GM19324 (cell line): ENCODE results near the gene VPS51.

Source experiments
- ATAC-seq: cut with Tn5 transposase; IDR thresholded peaks from one replicate; pipeline ENCODE4 v1.9.1; 2021; ENCODE audit warnings: mild to moderate bottlenecking, moderate library complexity; ENCODE audit not compliant: unreplicated experiment, low FRiP score

The VPS51 gene

GRCh38 chr11:65104628-65105027, 8.6 kb downstream of the VPS51 start:
- ATAC-seq = no peak

DNA sequence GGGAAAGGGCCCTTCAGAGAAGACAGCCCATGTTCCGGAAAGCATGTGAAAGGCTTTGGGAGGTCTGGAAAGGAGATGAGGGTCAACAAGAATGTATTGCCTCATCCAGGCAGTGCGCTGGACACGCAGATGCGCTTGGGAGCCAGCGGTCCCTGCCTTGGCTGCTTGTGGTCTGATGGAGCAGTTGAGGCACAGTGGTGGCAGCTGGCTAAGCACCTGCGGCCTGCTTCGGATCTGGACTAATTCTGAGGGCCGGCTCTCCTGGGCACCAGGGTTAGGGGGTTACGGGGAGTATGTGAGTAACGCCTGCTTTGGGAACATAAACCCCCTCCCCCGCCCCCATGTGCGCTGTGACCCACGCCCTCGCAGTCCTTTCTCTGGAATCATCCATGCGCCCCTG, 11.1 kb downstream of the VPS51 start:
- ATAC-seq = no peak

DNA sequence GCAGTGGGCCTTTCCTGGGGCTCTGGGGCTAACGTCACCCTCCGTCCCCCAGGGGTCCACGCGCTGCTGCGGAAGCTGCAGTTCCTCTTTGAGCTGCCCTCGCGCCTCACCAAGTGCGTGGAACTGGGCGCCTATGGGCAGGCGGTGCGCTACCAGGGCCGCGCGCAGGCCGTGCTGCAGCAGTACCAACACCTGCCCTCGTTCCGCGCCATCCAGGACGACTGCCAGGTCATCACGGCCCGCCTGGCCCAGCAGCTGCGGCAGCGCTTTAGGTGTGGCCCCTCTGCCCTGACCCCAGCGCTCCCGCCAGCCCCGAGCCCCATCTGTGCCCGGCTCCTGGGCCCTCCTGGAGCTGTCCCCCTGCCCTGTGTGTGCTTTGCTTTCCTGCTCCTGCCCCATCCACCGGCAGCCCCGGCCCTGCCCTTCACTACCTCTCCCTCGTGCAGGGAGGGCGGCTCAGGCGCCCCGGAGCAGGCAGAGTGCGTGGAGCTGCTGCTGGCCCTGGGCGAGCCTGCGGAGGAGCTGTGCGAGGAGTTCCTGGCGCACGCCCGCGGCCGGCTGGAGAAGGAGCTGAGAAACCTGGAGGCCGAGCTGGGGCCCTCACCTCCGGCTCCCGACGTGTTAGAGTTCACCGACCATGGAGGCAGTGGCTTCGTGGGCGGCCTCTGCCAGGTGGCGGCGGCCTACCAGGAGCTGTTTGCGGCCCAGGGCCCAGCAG, 11.9 kb downstream of the VPS51 start:
- ATAC-seq = no peak

GRCh38 chr11:65108469-65109123, 12.6 kb downstream of the VPS51 start:
- no peak for ATAC-seq

DNA sequence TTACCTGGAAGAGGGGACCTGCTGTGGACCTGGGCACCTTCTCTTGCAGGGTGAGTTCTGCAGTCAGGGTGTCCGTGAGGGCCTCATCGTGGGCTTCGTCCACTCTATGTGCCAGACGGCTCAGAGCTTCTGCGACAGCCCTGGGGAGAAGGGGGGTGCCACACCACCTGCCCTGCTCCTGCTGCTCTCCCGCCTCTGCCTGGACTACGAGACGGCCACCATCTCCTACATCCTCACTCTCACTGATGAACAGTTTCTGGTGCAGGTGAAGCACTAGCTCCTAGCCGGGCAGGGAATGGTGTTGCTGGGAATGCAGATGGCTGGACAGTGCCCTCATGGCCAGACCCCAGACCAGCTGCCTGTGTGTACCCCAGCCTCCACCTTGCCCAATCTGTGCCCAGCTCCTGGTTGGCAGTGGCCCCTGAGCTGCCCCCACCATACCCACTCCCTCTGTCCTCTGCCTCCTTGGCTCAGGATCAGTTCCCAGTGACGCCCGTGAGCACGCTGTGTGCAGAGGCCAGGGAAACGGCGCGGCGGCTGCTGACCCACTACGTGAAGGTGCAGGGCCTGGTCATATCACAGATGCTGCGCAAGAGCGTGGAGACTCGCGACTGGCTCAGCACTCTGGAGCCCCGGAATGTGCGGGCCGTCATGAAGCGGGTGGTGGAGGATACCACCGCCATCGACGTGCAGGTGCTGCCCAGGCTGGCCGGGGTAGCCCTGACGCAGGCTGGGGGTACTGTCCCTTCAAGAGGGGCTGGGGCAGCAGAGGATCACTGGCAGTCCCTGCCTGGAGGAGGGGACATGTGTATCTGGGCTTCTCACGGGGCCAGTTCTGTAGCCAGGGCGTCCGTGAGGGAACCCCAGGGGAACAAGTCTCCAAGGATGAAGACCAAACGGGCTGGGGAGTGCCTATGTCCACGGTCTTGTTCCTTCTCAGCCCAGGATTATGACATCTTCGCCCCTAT, 13.5 kb downstream of the VPS51 start:
- ATAC-seq = no peak

- ATAC-seq = no peak
Measured at GRCh38 chr11:65110354-65110861, 14.4 kb downstream of the VPS51 start.

DNA sequence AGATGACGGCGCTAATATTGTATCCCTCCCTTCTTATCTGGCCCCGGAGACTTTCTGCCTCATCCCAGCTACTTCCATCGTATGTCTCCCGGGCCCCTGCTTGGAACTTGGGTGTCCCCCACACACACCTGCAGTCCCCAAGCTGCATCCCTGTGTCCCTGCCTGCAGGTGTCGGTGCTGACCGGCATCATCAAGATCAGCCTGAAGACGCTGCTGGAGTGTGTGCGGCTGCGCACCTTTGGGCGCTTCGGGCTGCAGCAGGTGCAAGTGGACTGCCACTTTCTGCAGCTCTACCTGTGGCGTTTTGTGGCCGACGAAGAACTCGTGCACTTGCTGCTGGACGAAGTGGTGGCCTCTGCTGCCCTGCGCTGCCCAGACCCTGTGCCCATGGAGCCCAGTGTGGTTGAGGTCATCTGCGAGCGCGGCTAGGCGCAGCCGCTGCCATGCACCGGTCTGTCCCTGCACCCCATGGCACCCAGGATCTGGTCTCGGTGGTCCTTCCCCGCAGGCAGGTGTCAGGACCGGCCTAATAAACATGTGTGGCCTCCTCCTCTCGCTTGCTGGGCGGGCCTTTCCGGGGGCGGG, 15.2 kb downstream of the VPS51 start:
- ATAC-seq = no peak

DNA sequence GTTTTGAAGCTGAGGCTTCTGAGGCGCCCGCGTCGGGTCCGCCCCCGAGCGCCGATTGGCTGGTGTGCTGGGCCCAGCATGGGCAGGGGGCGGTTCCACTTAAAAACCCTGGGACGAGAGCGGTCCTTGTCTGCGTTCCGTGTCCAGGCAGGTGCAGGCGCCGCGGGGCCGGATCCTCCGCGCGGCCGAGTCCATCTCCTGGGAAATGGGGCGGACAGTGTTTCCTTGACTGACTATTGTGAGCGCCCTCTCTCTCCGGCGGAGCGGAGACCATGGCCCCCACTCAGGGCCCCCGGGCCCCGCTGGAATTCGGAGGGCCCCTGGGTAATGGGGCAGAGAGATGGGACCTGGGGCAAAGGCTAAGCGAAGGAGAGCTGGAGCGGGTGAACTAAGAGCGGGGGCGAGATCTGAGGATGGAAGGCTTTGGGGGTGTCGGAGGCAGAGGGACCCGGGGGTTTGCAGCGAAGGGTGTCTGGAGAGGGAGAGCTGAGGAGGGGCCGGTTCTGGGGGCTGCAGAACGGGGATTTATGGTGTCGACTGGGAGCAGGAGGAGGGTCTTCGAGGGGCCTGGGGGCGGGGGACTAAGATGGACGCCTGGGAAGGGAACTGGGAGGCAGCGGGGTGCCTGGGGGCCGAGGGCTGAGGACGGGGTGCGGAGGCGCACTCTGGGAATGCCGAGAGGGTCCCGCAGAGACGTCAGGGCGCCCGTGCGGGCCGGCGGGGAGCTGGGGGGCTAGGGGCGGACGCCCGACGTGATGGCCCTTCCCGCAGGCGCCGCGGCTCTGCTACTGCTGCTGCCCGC, 15.9 kb downstream of the VPS51 start, which contains the start of gene TM7SF2:
TM7SF2 (plus strand) TSS at position 129 of the 802 bp plus-strand sequence; CDS start at position 273, 144 bp downstream.
- peak; percentile 54 for ATAC-seq

GRCh38 chr11:65112546-65113360, 16.7 kb downstream of the VPS51 start:
- no peak for ATAC-seq

DNA sequence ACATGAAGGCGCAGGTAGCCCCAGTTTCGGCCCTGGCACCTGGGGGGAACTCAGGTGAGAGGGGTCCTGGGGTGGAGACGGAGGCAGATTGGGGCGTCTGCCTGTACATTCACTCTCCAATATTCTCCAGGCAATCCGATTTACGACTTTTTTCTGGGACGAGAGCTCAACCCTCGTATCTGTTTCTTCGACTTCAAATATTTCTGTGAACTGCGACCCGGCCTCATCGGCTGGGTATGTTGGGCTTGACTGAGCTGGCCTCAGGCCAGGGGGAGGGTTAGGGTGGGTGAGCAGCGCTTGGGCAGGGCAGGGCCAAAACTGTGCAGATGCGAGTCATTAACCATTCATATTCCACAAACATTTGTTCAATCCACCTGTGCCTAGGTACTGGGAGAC, 17.3 kb downstream of the VPS51 start:
- no peak for ATAC-seq

DNA sequence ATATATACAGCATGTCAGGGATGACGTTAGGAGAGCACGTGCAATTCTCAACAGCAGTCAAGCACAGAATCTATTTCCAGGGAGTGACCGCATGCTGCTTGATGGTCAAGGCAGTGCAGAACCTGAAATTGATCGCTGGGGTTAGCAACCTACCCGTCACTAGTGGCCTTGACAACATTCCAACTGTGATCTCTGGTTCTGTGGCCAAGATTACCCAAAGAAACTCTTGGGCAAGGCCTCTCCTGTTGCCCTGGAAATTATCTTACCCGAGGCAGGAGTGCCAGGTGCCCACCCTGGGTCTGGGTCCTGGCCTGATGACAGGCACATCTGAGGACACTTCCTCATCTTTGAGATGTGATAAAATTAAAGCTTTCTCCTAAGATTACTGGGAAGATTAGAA, 17.8 kb downstream of the VPS51 start:
- no peak for ATAC-seq

DNA sequence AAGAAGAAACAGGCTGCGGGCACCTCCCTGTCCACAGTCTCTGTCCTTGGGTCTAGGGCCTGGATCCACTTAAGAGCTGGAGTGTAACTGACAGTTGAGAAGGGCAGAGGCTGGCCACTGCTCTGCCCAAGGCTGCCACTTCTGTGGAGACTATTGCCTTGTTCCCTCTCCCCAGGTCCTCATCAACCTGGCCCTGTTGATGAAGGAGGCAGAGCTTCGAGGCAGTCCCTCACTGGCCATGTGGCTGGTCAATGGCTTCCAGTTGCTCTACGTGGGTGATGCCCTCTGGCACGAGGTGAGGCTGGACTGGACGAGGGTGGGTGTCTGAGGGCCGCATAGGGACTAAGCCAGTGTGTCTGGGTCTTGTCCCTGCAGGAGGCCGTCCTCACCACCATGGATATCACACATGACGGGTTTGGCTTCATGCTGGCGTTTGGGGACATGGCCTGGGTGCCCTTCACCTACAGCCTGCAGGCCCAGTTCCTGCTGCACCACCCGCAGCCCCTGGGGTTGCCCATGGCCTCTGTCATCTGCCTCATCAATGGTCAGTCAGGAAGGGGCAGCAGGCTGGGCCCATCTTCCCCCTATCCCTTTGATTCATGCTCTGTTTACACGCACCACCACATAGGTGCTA, 18.6 kb downstream of the VPS51 start:
- no peak for ATAC-seq

GRCh38 chr11:65115361-65116082, 19.5 kb downstream of the VPS51 start:
- ATAC-seq = no peak

DNA sequence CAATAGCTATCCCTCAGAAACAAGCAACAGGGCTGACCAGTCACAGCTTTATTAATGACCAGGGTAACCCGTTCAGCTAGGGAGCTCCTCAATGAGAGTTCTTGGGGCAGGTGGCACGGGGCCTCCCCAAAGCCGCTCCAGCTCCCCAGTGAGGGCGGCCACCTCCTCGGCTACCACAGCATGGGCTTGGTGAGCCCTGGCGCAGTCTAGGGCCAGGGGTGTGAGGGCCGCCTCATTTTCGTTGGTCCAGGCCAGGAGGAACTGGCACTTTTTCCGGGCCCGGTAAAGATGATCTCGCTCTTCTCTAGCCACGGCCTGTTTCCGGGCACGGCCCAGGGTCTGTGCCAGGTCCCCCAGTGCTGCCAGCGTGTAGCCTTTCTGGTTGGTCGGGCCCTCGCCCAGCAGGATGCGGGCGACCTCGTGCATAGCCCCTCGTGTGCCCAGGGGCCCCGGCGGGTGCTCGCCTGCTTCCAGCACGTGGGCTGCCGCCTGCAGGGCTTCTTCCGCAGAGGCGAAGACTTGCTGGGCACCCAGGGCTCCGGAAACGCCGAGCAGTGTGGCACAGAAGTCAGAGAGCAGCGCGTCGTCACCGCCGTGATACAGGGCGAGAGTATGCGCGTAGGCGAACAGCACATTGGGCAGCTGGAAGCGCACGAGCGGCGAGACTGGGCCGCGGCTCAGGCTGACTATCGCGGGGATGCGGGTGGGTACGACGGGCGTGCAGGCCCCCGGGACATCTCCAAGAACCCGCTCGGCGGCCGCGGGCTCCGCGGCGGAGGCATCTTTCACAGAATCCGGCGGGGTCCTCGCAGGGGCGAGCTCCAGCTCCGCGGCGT, 20.6 kb downstream of the VPS51 start:
- ATAC-seq = peak; percentile 3

DNA sequence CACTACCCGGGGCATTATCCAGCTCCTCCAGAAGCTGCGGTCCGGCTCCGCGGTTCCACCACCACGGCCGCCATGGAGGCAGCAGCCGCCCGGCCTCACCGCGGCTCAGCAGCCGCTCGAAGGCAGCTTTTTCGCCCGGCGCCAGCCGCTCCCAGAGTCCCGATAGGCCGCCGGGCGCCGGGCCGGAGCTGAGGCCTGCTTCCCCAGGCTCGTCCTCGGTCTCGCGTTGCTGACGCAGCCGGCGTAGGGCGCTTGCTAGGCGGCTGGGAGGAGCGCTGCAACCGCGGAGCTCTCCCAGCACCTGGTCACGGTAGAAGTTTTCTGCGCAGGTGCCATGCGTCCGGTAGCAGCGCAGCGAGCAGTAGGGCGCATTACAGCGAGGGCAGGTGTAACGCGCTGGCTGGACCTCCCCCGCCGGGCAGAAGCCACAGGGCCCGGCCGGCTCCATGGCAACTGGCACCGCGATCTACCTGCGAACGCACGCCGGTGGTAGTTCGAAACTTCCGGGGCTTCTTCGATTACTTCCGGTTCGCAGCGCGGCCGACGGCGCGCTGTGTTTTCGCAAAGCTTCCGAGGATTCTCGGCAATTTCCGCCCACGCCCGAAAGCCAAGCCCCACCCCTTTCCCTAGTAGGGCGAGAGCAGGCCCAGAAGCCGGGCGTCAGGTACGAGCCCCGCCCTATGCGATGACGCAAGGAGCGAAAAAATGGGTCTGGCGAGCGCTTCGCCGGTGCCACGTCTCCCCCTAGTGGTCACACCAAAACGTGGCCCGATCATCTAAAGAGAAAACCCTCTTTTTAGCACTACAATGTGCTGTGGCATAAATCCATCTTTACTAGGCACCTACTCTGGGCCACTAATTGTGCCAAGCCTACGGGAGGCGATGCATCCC, 21.4 kb downstream of the VPS51 start, which contains the start of gene ZNHIT2:
ZNHIT2 (minus strand) TSS at position 496 of the 891 bp plus-strand sequence; CDS start at position 448, 48 bp downstream.
- peak; percentile 71 for ATAC-seq
